HEK293T (cell line): ENCODE data around the gene SNRPF.
"Not testable (repeated sequence)": the region's sequence is repeated elsewhere in the genome, so short reads cannot be mapped to it uniquely, and the experiment has no call there.

Experiments used
- CTCF ChIA-PET: fragments of 350-600 bp; formaldehyde crosslinking; extraction: SDS; loops from one replicate; lab custom pipeline; 2021; ENCODE audit warnings: antibody characterized with exemption, inconsistent platforms; lab: Yijun Ruan, JAX
- POLR2A ChIA-PET: fragments of 350-600 bp; formaldehyde crosslinking; extraction: SDS; loops from one replicate; lab custom pipeline; 2020; ENCODE audit warnings: antibody characterized with exemption, inconsistent platforms; lab: Yijun Ruan, JAX
- DNase-seq: peaks from one replicate; pipeline ENCODE4 v3.0.0; 2012; ENCODE audit warnings: mixed read lengths; ENCODE audit errors: extremely low spot score
- ARNT ChIP-seq: fragments of 450-650 bp; IDR thresholded peaks from 2 replicates; pipeline ENCODE4 v1.6.1; 2017; ENCODE audit warnings: mild to moderate bottlenecking
- BHLHE40 ChIP-seq: fragments of 450-650 bp; IDR thresholded peaks from 2 replicates; pipeline ENCODE4 v1.6.1; 2016; ENCODE audit warnings: mild to moderate bottlenecking, moderate library complexity, borderline replicate concordance
- CTBP1 ChIP-seq: fragments of 450-650 bp; IDR thresholded peaks from 2 replicates; pipeline ENCODE4 v1.6.1; 2016; ENCODE audit warnings: borderline replicate concordance
- ELF4 ChIP-seq: fragments of 450-650 bp; IDR thresholded peaks from 2 replicates; pipeline ENCODE4 v1.6.1; 2017; ENCODE audit warnings: antibody characterized with exemption
- FOXA1 ChIP-seq: fragments of 450-650 bp; IDR thresholded peaks from 2 replicates; pipeline ENCODE4 v1.6.1; 2016; ENCODE audit warnings: mild to moderate bottlenecking
- FOXK2 ChIP-seq: fragments of 450-650 bp; IDR thresholded peaks from 2 replicates; pipeline ENCODE4 v1.6.1; 2016; ENCODE audit warnings: mild to moderate bottlenecking
- FOXM1 ChIP-seq: fragments of 450-650 bp; IDR thresholded peaks from 2 replicates; pipeline ENCODE4 v1.6.1; 2017; ENCODE audit warnings: mild to moderate bottlenecking, borderline replicate concordance
- HDGF ChIP-seq: fragments of 450-650 bp; IDR thresholded peaks from 2 replicates; pipeline ENCODE4 v1.6.1; 2017; ENCODE audit warnings: antibody characterized with exemption, borderline replicate concordance
- L3MBTL2 ChIP-seq: fragments of 450-650 bp; conservative IDR thresholded peaks from 2 replicates; pipeline ENCODE4 v1.6.1; 2016; ENCODE audit warnings: mild to moderate bottlenecking
- LEF1 ChIP-seq: fragments of 450-650 bp; IDR thresholded peaks from 2 replicates; pipeline ENCODE4 v1.6.1; 2017; ENCODE audit warnings: mild to moderate bottlenecking, borderline replicate concordance
- NFRKB ChIP-seq: fragments of 450-650 bp; IDR thresholded peaks from 2 replicates; pipeline ENCODE4 v1.6.1; 2016; ENCODE audit warnings: mild to moderate bottlenecking, moderate library complexity
- SP1 ChIP-seq: fragments of 450-650 bp; IDR thresholded peaks from 2 replicates; pipeline ENCODE4 v1.6.1; 2017
- SUZ12 ChIP-seq: fragments of 450-650 bp; IDR thresholded peaks from 2 replicates; pipeline ENCODE4 v1.6.1; 2016; ENCODE audit warnings: mild to moderate bottlenecking
- TARDBP ChIP-seq: fragments of 450-650 bp; IDR thresholded peaks from 2 replicates; pipeline ENCODE4 v1.6.1; 2016
- ZNF384 ChIP-seq: fragments of 450-650 bp; IDR thresholded peaks from 2 replicates; pipeline ENCODE4 v1.6.1; 2016
- TF ChIP-seq, protein P1 (sequence below): fragments of 450-650 bp; IDR thresholded peaks from 2 replicates; pipeline ENCODE4 v1.6.1; 2016

SNRPF gene

DNA sequence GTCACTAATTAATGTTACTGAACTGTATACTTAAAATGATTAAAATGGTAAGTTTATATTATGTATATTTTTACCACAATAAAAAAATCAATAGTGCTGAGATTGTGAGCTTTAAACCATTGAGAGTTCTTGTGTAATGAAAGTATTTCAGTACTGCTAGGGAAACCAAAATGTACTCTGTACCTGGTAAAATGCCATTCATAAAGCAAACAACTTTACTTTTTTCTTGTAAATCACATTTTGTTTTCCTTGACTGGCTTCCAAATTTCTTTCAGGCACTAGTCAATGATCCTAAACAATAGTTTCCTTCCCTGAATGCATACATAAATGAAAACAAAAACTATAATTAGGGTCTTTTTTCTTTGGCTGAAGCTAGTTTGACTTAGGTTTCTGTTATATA, 29.4 kb upstream of the SNRPF start:
- ChIA-PET CTCF (no interaction called here), POLR2A (no interaction called here)
- no peak for DNase-seq
- no peak for TF ChIP-seq HDGF
- no peak for TF ChIP-seq SUZ12
- TF ChIP-seq, protein P1, sequence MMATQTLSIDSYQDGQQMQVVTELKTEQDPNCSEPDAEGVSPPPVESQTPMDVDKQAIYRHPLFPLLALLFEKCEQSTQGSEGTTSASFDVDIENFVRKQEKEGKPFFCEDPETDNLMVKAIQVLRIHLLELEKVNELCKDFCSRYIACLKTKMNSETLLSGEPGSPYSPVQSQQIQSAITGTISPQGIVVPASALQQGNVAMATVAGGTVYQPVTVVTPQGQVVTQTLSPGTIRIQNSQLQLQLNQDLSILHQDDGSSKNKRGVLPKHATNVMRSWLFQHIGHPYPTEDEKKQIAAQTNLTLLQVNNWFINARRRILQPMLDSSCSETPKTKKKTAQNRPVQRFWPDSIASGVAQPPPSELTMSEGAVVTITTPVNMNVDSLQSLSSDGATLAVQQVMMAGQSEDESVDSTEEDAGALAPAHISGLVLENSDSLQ = no peak
- no peak for TF ChIP-seq TARDBP
- no peak for TF ChIP-seq L3MBTL2
- TF ChIP-seq ELF4 = no peak
- no peak for TF ChIP-seq ZNF384
- TF ChIP-seq FOXM1 = no peak
- TF ChIP-seq LEF1 = no peak
- TF ChIP-seq NFRKB = no peak
- no peak for TF ChIP-seq FOXK2
- no peak for TF ChIP-seq CTBP1

DNA sequence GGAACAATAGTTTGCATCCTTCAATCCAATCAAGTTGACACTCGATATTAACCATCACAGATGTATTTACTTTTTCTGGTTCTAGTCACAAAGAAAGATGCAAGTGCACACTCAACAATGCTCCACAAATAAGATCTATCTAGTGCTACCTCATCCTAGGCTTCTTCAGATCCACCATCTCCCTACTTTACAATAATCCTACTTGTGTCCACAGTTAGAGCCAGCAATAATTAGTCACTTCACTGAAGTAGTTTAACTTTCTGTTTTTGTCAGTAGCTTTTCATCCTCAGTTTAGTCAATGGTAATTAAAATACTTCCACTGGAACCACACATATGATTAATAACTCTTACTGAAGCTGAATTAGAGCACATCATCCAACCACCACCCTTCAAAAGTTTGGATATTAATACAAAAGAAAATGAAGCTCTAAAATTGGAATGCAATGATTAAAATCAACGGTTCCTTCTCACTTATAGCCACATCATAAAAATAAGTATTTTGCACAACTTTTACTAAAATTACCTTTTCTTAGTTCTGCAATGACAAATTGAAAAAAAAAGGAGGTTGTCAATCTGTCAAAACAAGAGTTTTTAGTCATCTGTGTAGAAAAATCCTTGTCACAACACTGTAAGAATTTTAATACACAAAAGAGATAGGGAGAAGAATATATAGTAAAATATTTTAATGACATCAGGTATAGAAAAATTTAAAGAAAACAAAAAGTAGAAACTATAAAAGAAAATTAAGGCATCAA, 28.2 kb upstream of the SNRPF start:
- DNase-seq = no peak
- ChIA-PET POLR2A (no interaction called here), CTCF (no interaction called here)
- TF ChIP-seq HDGF (no peak), LEF1 (no peak)

DNA sequence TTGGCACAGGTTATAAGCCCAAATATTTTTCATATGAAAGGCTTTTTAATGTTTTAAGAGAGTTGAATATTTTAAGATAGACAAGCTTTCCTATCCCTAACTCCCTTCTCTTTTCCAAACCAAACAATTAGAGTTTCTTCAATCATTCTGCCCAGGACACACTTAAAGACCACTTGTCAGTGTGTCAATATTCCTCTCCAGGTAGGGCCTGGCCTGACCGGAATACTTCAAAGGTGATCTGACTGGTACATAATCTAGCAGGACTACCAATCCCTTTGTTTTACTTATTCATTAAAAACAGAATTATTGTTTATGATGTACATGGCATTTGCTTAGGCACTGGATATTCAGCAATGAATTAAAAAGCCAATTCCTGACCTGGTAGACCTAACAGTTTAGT, 24.2 kb upstream of the SNRPF start:
- DNase-seq = no peak
- TF ChIP-seq SUZ12 = no peak
- TF ChIP-seq LEF1 = no peak
- ChIA-PET CTCF (no interaction called here), POLR2A (no interaction called here)

DNA sequence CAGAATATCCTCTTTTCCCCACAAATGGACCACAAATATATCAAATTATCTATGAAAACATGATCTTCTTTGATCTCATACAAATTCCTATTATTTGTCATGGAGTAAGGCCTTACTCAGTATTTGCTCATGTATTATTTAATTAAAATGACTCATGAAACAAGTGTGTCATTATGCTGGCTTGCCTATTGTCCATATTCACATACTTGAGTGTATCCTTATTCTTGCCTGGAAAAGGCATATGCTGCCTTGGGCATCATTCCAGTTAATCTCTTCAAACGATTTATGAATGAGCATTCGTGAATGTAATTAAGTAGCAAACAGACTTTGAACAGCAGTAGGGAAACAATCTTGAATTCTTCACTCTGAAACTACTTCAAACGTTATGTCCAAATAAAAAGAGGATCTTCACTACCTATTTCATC, 22.6 kb upstream of the SNRPF start:
- no peak for TF ChIP-seq NFRKB
- no peak for TF ChIP-seq CTBP1
- no peak for TF ChIP-seq LEF1
- TF ChIP-seq SUZ12 = no peak
- no peak for TF ChIP-seq TARDBP
- no peak for TF ChIP-seq SP1
- no peak for TF ChIP-seq ZNF384
- no peak for TF ChIP-seq ARNT
- TF ChIP-seq HDGF = no peak
- no peak for TF ChIP-seq ELF4
- no peak for DNase-seq
- ChIA-PET POLR2A (no interaction called here), CTCF (no interaction called here)

DNA sequence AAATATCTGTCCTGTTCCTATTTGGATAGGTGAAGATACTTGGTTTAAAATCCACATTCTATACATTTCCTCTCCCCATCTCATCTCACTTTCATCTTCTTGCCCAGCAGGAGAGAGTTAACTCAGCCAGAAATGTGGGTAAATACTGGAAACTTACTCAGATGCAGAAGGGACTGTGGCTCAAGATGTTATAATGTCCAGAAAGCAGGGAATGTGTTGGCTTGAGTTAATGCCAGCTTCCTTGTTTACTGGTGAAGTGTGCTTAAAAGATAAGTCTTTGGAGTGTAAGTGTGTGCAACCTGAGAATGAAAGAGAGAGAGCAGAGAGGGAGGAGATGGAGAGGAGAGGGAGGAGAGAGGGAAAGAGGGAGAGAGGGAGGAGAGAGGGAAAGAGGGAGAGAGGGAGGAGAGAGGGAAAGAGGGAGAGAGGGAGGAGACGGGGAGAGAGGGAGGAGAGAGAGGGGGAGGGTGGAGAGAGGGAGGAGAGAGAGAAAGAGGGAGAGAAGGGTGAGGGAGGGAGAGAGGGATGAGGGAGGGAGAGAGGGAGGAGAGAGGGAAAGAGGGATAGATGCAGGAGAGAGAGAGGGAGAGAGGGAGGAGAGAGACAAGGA, 22.0 kb upstream of the SNRPF start:
- ChIA-PET CTCF (no interaction called here), POLR2A (no interaction called here)
- DNase-seq = no peak
- TF ChIP-seq L3MBTL2 (no peak), FOXK2 (no peak), TARDBP (no peak), ARNT (no peak), BHLHE40 (no peak), CTBP1 (no peak), SP1 (no peak), SUZ12 (no peak), FOXA1 (no peak), ELF4 (no peak)
- TF ChIP-seq, protein P1 = no peak

DNA sequence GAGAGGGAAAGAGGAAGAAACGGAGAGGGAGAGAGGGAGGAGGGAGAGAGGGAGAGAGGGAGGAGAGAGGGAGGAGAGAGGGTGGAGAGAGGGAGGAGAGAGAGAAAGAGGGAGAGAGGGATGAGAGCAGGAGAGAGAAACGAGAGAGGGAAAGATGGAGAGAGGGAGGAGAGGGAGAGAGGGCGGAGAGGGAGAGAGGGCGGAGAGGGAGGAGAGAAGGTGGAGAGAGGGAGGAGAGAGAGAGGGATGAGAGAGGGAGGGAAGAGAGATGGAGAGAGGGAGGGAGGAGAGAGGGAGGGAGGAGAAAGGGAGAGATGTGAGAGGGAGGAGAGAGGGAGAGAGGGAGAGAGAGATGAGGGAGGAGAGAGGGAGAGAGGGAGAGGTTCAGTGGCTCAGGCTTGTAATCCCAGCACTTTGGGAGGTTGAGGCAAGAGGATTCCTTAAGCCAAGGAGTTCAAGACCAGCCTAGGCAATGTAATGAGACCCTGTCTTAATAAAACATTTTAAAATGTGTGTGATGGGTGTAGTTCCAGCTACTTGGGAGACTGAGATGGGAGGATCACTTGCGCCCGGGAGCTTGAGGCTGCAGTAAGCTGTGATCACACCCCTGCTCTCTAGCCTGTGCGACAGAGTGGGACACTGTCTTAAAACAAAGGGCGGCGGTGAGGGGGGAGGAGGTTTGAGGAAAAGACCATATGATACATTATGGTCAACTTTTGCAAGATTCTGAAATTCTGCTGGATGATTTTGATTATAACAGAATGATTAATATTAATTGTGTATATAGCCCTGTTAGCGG, 21.3 kb upstream of the SNRPF start:
- TF ChIP-seq FOXA1 (no peak), FOXM1 (no peak), HDGF (no peak), ELF4 (no peak)
- CTCF ChIA-PET = no interaction called here
- POLR2A ChIA-PET = no interaction called here
- DNase-seq = no peak

DNA sequence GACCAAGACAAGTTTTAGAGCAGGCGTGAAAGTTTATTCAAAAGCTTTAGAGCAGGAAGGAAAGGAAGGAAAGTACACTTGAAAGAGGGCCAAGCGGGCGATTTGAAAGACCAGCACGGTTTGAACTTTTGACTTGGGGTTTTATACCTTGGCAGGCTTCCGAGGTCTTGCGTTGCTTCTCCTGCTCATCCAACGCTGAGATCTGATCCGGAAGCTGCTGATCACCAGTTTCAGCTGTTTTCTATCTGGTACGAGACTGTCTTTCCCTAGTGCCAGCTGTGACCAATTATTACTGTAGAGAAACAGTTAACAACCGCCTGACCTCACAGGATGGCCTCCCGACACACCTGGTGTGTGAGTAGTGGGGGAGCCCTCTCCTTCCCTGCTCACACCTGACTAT, 20.6 kb upstream of the SNRPF start:
- ChIA-PET CTCF (no interaction called here), POLR2A (no interaction called here)
- no peak for DNase-seq
- TF ChIP-seq NFRKB = no peak
- TF ChIP-seq LEF1 = no peak
- no peak for TF ChIP-seq ARNT
- TF ChIP-seq BHLHE40 = no peak
- TF ChIP-seq HDGF = no peak
- no peak for TF ChIP-seq SP1
- no peak for TF ChIP-seq FOXK2
- TF ChIP-seq L3MBTL2 = no peak
- TF ChIP-seq TARDBP = no peak
- no peak for TF ChIP-seq FOXA1
- TF ChIP-seq, protein P1 = no peak
- no peak for TF ChIP-seq FOXM1

DNA sequence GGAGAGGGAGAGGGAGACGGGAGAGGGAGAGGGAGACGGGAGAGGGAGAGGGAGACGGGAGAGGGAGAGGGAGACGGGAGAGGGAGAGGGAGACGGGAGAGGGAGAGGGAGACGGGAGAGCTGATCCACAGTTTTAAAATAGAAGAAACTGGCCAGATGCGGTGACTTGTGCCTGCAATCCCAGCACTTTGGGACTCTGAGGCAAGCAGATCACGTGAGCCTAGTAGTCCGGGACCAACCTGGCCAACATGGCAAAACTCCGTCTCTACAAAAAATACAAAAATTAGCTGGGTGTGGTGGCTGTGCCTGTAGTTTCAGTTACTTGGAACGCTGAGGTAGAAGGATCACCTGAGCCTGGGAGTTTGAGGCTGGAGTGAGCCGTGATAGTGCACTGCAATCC, 16.3 kb upstream of the SNRPF start:
- DNase-seq, POLR2A ChIA-PET, CTCF ChIA-PET: not testable (repeated sequence)
